Activated T-helper 1 cell treated with anti-CD3 and anti-CD28 coated beads, Interleukin-2, amount 50 U/mL, for 16 hours (primary cell): ENCODE measurements around the gene TNFRSF21.
A peak's percentile ranks its signal among the peaks of the same experiment; 100 is the strongest.
"Not testable (repeated sequence)": the region's sequence is repeated elsewhere in the genome, so short reads cannot be mapped to it uniquely, and the experiment has no call there.

ENCODE experiments used
- DNase-seq, 2 donors: peaks; one replicate each; pipeline ENCODE4 v3.0.0-alpha.2; 2020; ENCODE audit warnings: low read depth in 1 of 2, low spot score in 1 of 2

TNFRSF21 gene

DNA sequence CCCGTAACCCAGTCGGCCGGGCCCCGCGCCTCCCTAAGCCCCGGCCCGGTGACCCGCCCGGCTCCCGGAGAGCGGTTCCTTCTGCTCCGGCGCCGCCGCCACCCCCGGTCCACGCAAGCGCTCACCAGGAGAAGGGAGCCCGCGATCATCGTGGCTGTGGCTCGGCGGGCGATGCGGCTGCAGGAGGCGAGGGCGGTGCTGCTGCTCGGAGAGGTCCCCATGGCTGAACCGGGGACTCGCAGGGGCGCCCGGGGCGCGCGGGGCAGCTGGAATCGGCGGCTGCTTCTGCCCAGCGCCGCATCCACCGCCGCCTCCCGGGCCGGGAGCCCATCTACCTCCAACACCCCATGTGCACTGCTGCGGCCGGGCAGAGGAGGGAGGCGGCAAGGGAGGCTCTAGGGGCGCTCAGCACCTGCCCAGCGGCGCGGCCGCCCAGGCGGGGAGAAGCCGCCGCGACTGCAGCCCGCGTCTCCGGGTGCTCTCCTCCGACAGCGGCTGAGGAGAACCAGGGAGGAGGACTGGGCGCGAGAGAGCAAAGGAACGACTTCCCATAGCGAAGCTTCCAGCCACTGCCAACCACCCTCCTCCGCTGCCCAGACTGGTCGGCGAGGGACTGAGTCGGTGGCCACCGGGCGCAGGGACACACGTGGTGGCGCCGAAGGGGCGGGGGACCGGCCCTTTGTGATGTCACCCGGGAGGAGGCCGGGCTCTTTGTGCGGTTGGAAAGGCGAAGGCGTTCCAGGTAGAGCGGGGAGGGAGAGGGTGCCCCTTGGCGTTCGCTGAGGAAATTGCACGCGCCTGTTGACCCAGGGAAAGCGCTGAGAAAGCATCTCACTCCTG is at the start of gene TNFRSF21:
TNFRSF21 (minus strand) TSS at position 615 of the 840 bp plus-strand sequence; CDS start at position 221, 394 bp downstream.
- DNase-seq: peak; percentile 30 to 49

- DNase-seq: no peak
Measured at GRCh38 chr6:47358440-47359225, 48.9 kb upstream of the TNFRSF21 start.

GRCh38 chr6:47357827-47358226 is 48.1 kb upstream of the TNFRSF21 start:
- DNase-seq: no peak

DNA sequence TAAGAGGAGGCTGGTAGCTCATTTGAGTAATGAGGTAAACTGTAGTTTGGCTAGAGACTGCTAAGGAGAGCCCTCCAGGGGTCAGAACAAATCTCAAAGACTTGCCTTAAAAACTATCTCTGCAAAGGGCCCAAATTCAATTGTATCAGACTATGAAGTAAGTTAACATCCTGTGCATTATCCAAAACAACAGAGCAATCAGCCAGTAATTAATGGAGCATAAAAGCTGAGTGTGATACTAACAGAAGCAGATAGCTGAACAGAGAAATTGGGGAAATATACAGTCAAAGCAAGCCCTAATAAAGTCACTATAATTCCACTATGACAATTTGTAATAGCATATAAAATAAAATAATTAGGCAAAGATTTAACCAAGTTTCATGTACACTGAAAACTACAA is 45.8 kb upstream of the TNFRSF21 start:
- no peak for DNase-seq

DNA sequence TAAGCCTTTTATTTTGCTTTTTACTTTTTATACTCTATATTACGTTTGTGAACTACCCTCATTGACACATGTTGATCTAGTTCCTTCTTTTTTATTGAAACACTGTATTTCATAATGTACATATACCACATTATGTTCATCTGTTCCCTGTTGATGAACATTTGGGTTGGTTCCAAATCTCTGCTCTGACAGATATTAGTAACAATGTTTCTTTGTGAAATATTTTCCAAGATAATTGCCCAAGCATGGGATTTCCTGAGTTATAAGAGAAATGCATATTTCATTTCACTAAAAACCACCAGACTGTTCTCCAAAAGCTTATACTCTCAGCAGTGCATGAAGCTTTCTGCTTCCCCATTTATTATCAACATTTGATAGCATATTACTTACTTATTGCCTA is 44.2 kb upstream of the TNFRSF21 start:
- no peak for DNase-seq

- no peak for DNase-seq
Measured at GRCh38 chr6:47352966-47353365, 43.3 kb upstream of the TNFRSF21 start.

DNA sequence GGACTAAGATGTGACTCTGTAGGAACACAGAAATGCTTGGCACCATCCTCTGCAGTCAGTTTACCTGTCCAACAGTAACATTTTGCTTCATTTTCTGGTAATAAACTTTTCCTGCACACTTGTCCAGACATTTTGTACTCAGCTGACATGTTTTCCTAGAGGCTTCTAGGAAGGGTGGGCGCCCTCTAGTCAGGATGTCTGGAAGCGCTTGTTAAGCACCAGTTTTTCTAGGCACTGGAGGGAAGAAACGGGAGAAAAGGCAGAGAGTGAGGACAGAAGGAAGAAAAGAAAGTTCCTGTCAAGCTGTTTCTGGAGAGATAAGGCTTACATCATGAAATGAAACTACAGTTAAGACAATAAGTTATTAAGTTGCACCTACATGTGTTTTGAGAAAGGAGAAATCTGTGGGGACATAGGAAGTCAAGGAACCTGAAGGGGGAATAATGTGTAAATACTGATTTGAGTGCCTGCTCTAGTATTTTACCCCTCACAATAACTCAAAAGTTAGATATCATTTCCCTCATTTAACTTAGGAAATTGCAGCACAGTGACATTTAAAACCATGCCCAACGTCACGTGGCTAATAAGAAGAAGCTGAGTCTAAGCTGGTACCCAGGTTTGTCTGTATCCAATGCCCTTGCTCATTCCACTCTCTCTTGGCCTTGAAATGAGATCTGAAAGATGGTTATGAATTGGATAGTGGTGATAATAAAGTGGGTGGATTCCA is 42.7 kb upstream of the TNFRSF21 start:
- DNase-seq: no peak

GRCh38 chr6:47351621-47352020 is 41.9 kb upstream of the TNFRSF21 start:
- DNase-seq: no peak

DNA sequence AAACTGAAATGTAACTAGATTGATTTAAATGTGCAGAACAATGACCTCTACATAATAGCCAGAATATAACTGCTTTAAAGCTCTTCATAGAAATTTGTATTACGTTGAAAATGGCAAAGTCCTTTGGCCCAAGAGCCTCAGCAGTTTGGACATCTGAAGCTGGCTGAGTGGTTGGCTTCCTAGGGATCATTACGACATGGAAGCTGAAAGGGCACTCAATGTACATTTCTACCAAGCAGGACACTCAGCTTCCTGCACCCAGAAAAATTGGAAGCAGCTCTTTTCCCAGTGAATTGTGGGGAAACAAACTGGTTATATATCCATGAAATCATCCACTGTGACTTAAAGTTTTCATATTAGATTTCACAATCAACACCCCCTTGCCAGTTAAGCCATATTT is 40.2 kb upstream of the TNFRSF21 start:
- no peak for DNase-seq

- no peak for DNase-seq
Measured at GRCh38 chr6:47348316-47348863, 38.7 kb upstream of the TNFRSF21 start.

DNA sequence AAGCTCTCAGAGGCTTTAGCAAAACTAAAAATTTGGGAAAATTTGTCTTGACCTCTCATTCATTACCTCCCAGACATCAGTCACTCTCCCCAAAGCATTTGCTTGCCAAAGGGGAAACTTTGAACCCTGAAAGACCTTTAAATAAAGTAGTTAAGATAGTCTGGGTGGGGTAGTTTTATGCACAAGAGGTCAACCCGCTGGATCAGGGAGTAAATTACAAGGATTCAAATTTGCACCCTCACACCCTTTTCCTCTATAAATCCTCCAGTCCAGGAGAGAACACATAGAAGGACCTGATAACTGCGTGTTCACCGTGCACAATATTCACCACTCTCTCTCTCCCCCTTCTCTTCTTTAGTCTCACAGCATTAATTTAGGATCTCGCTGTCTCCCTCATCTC is 36.1 kb upstream of the TNFRSF21 start:
- DNase-seq: no peak

DNA sequence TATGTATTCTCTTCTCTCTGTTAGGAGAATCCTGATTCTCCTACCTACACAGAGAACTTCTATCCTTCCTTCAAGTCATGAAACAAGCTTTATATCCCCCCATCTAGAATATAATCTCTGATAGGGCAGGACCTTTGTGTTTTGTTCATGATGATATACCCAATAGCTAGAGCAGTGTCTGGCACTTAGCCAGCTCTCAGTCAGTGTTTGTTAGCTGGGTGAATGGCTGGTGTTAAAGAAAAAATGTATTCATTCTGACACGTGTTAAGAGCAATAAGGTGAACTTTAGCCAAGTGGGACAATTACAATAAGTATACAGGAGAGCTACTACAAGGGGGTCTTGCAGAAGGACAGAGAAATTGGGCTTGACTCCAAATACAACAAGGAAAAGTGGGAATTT is 34.3 kb upstream of the TNFRSF21 start:
- no peak for DNase-seq

GRCh38 chr6:47343600-47343999 is 33.9 kb upstream of the TNFRSF21 start:
- no peak for DNase-seq

GRCh38 chr6:47342824-47343223 is 33.1 kb upstream of the TNFRSF21 start:
- no peak for DNase-seq

- DNase-seq: no peak
Measured at GRCh38 chr6:47337519-47337918, 27.8 kb upstream of the TNFRSF21 start.

DNA sequence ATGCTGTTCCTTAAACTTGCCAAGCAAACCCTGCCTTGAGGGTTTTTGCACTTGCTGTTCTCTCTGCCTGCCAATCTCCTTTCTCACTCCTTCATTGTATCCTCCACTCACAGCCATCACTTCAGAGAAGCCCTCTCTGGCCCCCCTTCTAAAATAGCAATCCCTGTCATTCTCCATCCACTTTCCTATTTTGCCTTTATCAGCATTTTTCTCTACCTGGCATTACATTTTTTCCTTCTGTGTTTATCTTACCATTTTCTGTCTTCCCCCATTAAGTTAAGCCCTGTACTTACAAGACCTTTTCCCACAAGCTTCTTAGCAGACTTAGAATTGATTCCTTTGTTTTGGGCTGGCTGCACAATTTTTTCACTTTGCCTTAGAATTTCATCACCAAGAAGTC is 26.6 kb upstream of the TNFRSF21 start:
- DNase-seq: no peak

GRCh38 chr6:47335466-47335865 is 25.8 kb upstream of the TNFRSF21 start:
- DNase-seq: no peak

DNA sequence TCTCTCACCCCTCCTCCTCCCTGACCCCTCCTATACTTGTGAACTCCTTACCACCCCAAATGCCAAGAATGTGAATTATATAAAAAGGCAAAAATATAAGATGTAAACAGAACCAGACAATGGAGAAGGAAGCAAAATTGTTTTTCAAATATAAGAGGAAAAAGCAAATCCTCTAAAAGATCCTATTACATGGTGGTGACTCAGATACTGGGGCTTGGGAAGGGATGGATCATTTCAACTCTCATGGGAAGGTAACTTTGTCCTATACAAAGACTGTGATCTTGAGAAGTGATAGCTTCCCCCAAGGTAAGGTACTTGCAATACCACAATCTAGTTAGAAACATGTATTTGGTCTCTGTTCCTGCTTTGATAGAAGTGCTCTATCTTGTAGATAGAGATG is 24.6 kb upstream of the TNFRSF21 start:
- DNase-seq: no peak

- DNase-seq: not testable (repeated sequence)
Measured at GRCh38 chr6:47328606-47329005, 18.9 kb upstream of the TNFRSF21 start.

GRCh38 chr6:47328139-47328538 is 18.4 kb upstream of the TNFRSF21 start:
- DNase-seq: not testable (repeated sequence)

GRCh38 chr6:47323887-47324286 is 14.2 kb upstream of the TNFRSF21 start:
- no peak for DNase-seq
